Epithelial cell of umbilical artery (primary cell): ENCODE results near the gene GK2. TPM values are rescaled to one million over a fixed set of nuclear protein-coding genes. Genes with fewer than 3 reads are reported as not detected.

Experiments used
- total RNA-seq: library from RNA; depleted of rRNA; stranded (reverse); fragments of >200 nt; gene quantifications from 2 replicates; pipeline ENCODE4 v1.2.3, GENCODE V29; 2014

GK2 gene
- total RNA-seq = not detected in 2 replicates

GRCh38 chr4:79408063-79408462 lies at the start of gene GK2:
Gene GK2 (minus strand): TSS chr4:79408228. CDS start chr4:79408200, 28 bp downstream.

Other genes with a start within 250 kb of the GK2 start
- not detected in 2 replicates for gene NAA11, start 82.2 kb downstream of the GK2 start, total RNA-seq